Activated naive CD4-positive, alpha-beta T cell treated with anti-CD3 and anti-CD28 coated beads, Interleukin-2, amount 10 ng/mL, durations not matched to agents 7 days and 5 days (primary cell): ENCODE results near the gene TCF4.

Experiments
- CTCF ChIA-PET: fragments of 350-600 bp; sonication (Branson Sonifier 250); formaldehyde crosslinking; loops from one replicate; lab custom pipeline; 2021; ENCODE audit warnings: antibody characterized with exemption; lab: Charles Lee
- DNase-seq: peaks from one replicate; pipeline ENCODE4 v3.0.0-alpha.2; 2020
- H3K27ac Mint-ChIP-seq: one replicate; pipeline ENCODE4 v1.8.0; 2021; ENCODE audit warnings: mild to moderate bottlenecking, moderate library complexity, mixed read lengths
- H3K27me3 Mint-ChIP-seq: one replicate; pipeline ENCODE4 v1.8.0; 2021; ENCODE audit warnings: mild to moderate bottlenecking, mixed read lengths
- H3K36me3 Mint-ChIP-seq: one replicate; pipeline ENCODE4 v1.8.0; 2021; ENCODE audit warnings: mixed read lengths
- H3K4me1 Mint-ChIP-seq: one replicate; pipeline ENCODE4 v1.8.0; 2021; ENCODE audit warnings: mixed read lengths
- H3K4me3 Mint-ChIP-seq: one replicate; pipeline ENCODE4 v1.8.0; 2021; ENCODE audit warnings: mild to moderate bottlenecking, moderate library complexity, mixed read lengths
- H3K9me3 Mint-ChIP-seq: one replicate; pipeline ENCODE4 v1.8.0; 2021; ENCODE audit warnings: mixed read lengths

The TCF4 gene

GRCh38 chr18:55390898-55391297 is 197.1 kb downstream of the TCF4 start:
- no peaks in the 10 kb centered on the region for H3K27me3 Mint-ChIP-seq
- H3K4me3 Mint-ChIP-seq = no peak overlapping the region
- no peaks in the 10 kb centered on the region for H3K9me3 Mint-ChIP-seq
- no peaks in the 10 kb centered on the region for H3K4me1 Mint-ChIP-seq
- CTCF ChIA-PET = no interaction called here
- no peak for DNase-seq
- H3K36me3 Mint-ChIP-seq = no peaks in the 10 kb centered on the region
- no peak overlapping the region for H3K27ac Mint-ChIP-seq

- Mint-ChIP-seq H3K4me3 (no peak overlapping the region), H3K4me1 (no peaks in the 10 kb centered on the region), H3K27me3 (no peaks in the 10 kb centered on the region), H3K27ac (no peak overlapping the region), H3K36me3 (no peaks in the 10 kb centered on the region), H3K9me3 (no peaks in the 10 kb centered on the region)
- DNase-seq = no peak
- CTCF ChIA-PET = no interaction called here
These were observed 200.6 kb downstream of the TCF4 start for GRCh38 chr18:55387139-55387984.

- H3K4me3 Mint-ChIP-seq = no peak overlapping the region
- no peaks in the 10 kb centered on the region for H3K4me1 Mint-ChIP-seq
- no peaks in the 10 kb centered on the region for H3K9me3 Mint-ChIP-seq
- CTCF ChIA-PET = no interaction called here
- no peak overlapping the region for H3K27ac Mint-ChIP-seq
- no peaks in the 10 kb centered on the region for H3K27me3 Mint-ChIP-seq
- H3K36me3 Mint-ChIP-seq = no peaks in the 10 kb centered on the region
- no peak for DNase-seq
These were observed 201.4 kb downstream of the TCF4 start for GRCh38 chr18:55386545-55386944.

- H3K4me3 Mint-ChIP-seq = no peak overlapping the region
- CTCF ChIA-PET = no interaction called here
- H3K4me1 Mint-ChIP-seq = no peaks in the 10 kb centered on the region
- H3K9me3 Mint-ChIP-seq = no peaks in the 10 kb centered on the region
- no peaks in the 10 kb centered on the region for H3K36me3 Mint-ChIP-seq
- H3K27ac Mint-ChIP-seq = no peak overlapping the region
- no peak for DNase-seq
- no peaks in the 10 kb centered on the region for H3K27me3 Mint-ChIP-seq
These were observed 202.2 kb downstream of the TCF4 start for GRCh38 chr18:55385770-55386169.

- Mint-ChIP-seq H3K36me3 (no peaks in the 10 kb centered on the region), H3K27me3 (no peaks in the 10 kb centered on the region), H3K4me1 (no peaks in the 10 kb centered on the region), H3K4me3 (no peak overlapping the region), H3K9me3 (no peaks in the 10 kb centered on the region), H3K27ac (no peak overlapping the region)
- CTCF ChIA-PET = interaction anchor here (1.0 to 1.1 kb wide), 2 partner anchors 9 to 150 kb away, joined by 4 to 6 read pairs; no protein-coding TSS in a partner anchor
- DNase-seq = peak; percentile 23
These were observed 203.3 kb downstream of the TCF4 start for GRCh38 chr18:55384551-55385275.

- DNase-seq = no peak
- no peak overlapping the region for H3K4me3 Mint-ChIP-seq
- CTCF ChIA-PET = interaction anchor here (1.0 to 1.1 kb wide), 2 partner anchors 10 to 150 kb away, joined by 4 to 6 read pairs; no protein-coding TSS in a partner anchor
- no peaks in the 10 kb centered on the region for H3K27me3 Mint-ChIP-seq
- H3K27ac Mint-ChIP-seq = no peak overlapping the region
- no peaks in the 10 kb centered on the region for H3K4me1 Mint-ChIP-seq
- H3K9me3 Mint-ChIP-seq = no peaks in the 10 kb centered on the region
- no peaks in the 10 kb centered on the region for H3K36me3 Mint-ChIP-seq
These were observed 203.9 kb downstream of the TCF4 start for GRCh38 chr18:55384115-55384514.

GRCh38 chr18:55382277-55382805 is 205.7 kb downstream of the TCF4 start:
- Mint-ChIP-seq H3K4me3 (no peak overlapping the region), H3K27me3 (no peaks in the 10 kb centered on the region), H3K9me3 (no peaks in the 10 kb centered on the region), H3K4me1 (no peaks in the 10 kb centered on the region), H3K36me3 (no peaks in the 10 kb centered on the region), H3K27ac (no peak overlapping the region)
- CTCF ChIA-PET = interaction anchor here (1.0 kb wide), 1 partner anchor 33 kb away, joined by 3 read pairs; no protein-coding TSS in a partner anchor
- no peak for DNase-seq

- CTCF ChIA-PET = interaction anchor here (0.7 kb wide), 1 partner anchor 561 kb away, joined by 3 read pairs; no protein-coding TSS in a partner anchor
- H3K4me3 Mint-ChIP-seq = no peak overlapping the region
- no peaks in the 10 kb centered on the region for H3K27me3 Mint-ChIP-seq
- no peaks in the 10 kb centered on the region for H3K36me3 Mint-ChIP-seq
- no peak for DNase-seq
- H3K27ac Mint-ChIP-seq = no peak overlapping the region
- no peaks in the 10 kb centered on the region for H3K4me1 Mint-ChIP-seq
- no peaks in the 10 kb centered on the region for H3K9me3 Mint-ChIP-seq
These were observed 206.7 kb downstream of the TCF4 start for GRCh38 chr18:55381277-55381676.

- Mint-ChIP-seq H3K27me3 (no peaks in the 10 kb centered on the region), H3K4me1 (no peaks in the 10 kb centered on the region), H3K36me3 (no peaks in the 10 kb centered on the region), H3K4me3 (no peak overlapping the region), H3K9me3 (no peaks in the 10 kb centered on the region), H3K27ac (no peak overlapping the region)
- CTCF ChIA-PET = no interaction called here
- DNase-seq = no peak
These were observed 207.4 kb downstream of the TCF4 start for GRCh38 chr18:55380589-55380988.

- CTCF ChIA-PET = no interaction called here
These were observed 211.6 kb downstream of the TCF4 start for GRCh38 chr18:55376387-55376786.

GRCh38 chr18:55375930-55376329 is 212.1 kb downstream of the TCF4 start:
- H3K4me3 Mint-ChIP-seq = no peak overlapping the region
- no peak for DNase-seq
- H3K27ac Mint-ChIP-seq = no peak overlapping the region
- H3K27me3 Mint-ChIP-seq = no peaks in the 10 kb centered on the region
- no peaks in the 10 kb centered on the region for H3K4me1 Mint-ChIP-seq
- no peaks in the 10 kb centered on the region for H3K36me3 Mint-ChIP-seq
- no peaks in the 10 kb centered on the region for H3K9me3 Mint-ChIP-seq
- CTCF ChIA-PET = no interaction called here

More at GRCh38 chr18:55376387-55376786, 211.6 kb downstream of the TCF4 start:
- H3K4me3 Mint-ChIP-seq = no peak overlapping the region
- H3K4me1 Mint-ChIP-seq = no peaks in the 10 kb centered on the region
- no peaks in the 10 kb centered on the region for H3K36me3 Mint-ChIP-seq
- H3K9me3 Mint-ChIP-seq = no peaks in the 10 kb centered on the region
- H3K27me3 Mint-ChIP-seq = no peaks in the 10 kb centered on the region
- no peak overlapping the region for H3K27ac Mint-ChIP-seq
- DNase-seq = no peak

GRCh38 chr18:55374741-55375140 is 213.3 kb downstream of the TCF4 start:
- no peaks in the 10 kb centered on the region for H3K9me3 Mint-ChIP-seq
- no peak for DNase-seq
- no peaks in the 10 kb centered on the region for H3K4me1 Mint-ChIP-seq
- CTCF ChIA-PET = no interaction called here
- no peak overlapping the region for H3K4me3 Mint-ChIP-seq
- no peak overlapping the region for H3K27ac Mint-ChIP-seq
- no peaks in the 10 kb centered on the region for H3K27me3 Mint-ChIP-seq
- H3K36me3 Mint-ChIP-seq = no peaks in the 10 kb centered on the region

GRCh38 chr18:55372209-55372608 is 215.8 kb downstream of the TCF4 start:
- no peak for DNase-seq
- CTCF ChIA-PET = no interaction called here
- Mint-ChIP-seq H3K4me1 (no peaks in the 10 kb centered on the region), H3K27me3 (no peaks in the 10 kb centered on the region), H3K4me3 (no peak overlapping the region), H3K27ac (no peak overlapping the region), H3K36me3 (no peaks in the 10 kb centered on the region), H3K9me3 (no peaks in the 10 kb centered on the region)

GRCh38 chr18:55370936-55371335 is 217.1 kb downstream of the TCF4 start:
- no peaks in the 10 kb centered on the region for H3K4me1 Mint-ChIP-seq
- no peak for DNase-seq
- CTCF ChIA-PET = interaction anchor here (0.6 kb wide), 1 partner anchor 147 kb away, joined by 4 read pairs; no protein-coding TSS in a partner anchor
- H3K36me3 Mint-ChIP-seq = no peaks in the 10 kb centered on the region
- H3K27ac Mint-ChIP-seq = no peak overlapping the region
- no peaks in the 10 kb centered on the region for H3K27me3 Mint-ChIP-seq
- no peaks in the 10 kb centered on the region for H3K9me3 Mint-ChIP-seq
- H3K4me3 Mint-ChIP-seq = no peak overlapping the region
